ENCODE measurements around the gene OSBP2.

DNA sequence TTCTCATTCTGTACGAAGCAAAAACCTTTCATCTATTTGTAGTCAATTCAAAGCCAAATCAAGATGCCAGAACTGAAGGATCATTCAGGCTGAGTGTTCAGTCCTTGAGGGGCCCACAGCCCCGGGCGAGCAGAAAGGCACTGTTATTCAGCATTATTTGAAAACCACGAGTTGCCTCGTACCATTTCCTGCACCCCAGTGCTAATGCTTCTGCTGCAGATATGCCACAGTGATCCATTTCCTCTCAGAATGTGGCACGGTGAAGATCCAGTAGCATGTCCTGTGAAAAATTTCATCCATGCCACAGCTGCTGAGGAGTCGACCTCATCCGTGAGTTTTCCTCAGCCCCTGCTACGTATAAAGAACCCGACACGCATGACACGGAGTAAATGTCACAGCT lies 85.4 kb downstream of the OSBP2 start:
- no peak for TF ChIP-seq EZH2 (IDR thresholded peaks at IDR 0.05; ENCODE audit: low read depth, unreplicated experiment)
- TF ChIP-seq, protein P1, sequence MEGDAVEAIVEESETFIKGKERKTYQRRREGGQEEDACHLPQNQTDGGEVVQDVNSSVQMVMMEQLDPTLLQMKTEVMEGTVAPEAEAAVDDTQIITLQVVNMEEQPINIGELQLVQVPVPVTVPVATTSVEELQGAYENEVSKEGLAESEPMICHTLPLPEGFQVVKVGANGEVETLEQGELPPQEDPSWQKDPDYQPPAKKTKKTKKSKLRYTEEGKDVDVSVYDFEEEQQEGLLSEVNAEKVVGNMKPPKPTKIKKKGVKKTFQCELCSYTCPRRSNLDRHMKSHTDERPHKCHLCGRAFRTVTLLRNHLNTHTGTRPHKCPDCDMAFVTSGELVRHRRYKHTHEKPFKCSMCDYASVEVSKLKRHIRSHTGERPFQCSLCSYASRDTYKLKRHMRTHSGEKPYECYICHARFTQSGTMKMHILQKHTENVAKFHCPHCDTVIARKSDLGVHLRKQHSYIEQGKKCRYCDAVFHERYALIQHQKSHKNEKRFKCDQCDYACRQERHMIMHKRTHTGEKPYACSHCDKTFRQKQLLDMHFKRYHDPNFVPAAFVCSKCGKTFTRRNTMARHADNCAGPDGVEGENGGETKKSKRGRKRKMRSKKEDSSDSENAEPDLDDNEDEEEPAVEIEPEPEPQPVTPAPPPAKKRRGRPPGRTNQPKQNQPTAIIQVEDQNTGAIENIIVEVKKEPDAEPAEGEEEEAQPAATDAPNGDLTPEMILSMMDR (conservative IDR thresholded peaks at IDR 0.05; ENCODE audit: low read depth in 2 of 2): no peak
- TF ChIP-seq EZH2phosphoT487 (IDR thresholded peaks at IDR 0.05; ENCODE audit: unreplicated experiment): no peak
- TF ChIP-seq STAT1 (IDR thresholded peaks at IDR 0.05; ENCODE audit: unreplicated experiment): no peak
- no peak for TF ChIP-seq POLR2AphosphoS5 (IDR thresholded peaks at IDR 0.05; ENCODE audit: low read depth)
- TF ChIP-seq, protein P2, sequence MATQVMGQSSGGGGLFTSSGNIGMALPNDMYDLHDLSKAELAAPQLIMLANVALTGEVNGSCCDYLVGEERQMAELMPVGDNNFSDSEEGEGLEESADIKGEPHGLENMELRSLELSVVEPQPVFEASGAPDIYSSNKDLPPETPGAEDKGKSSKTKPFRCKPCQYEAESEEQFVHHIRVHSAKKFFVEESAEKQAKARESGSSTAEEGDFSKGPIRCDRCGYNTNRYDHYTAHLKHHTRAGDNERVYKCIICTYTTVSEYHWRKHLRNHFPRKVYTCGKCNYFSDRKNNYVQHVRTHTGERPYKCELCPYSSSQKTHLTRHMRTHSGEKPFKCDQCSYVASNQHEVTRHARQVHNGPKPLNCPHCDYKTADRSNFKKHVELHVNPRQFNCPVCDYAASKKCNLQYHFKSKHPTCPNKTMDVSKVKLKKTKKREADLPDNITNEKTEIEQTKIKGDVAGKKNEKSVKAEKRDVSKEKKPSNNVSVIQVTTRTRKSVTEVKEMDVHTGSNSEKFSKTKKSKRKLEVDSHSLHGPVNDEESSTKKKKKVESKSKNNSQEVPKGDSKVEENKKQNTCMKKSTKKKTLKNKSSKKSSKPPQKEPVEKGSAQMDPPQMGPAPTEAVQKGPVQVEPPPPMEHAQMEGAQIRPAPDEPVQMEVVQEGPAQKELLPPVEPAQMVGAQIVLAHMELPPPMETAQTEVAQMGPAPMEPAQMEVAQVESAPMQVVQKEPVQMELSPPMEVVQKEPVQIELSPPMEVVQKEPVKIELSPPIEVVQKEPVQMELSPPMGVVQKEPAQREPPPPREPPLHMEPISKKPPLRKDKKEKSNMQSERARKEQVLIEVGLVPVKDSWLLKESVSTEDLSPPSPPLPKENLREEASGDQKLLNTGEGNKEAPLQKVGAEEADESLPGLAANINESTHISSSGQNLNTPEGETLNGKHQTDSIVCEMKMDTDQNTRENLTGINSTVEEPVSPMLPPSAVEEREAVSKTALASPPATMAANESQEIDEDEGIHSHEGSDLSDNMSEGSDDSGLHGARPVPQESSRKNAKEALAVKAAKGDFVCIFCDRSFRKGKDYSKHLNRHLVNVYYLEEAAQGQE (IDR thresholded peaks at IDR 0.05; ENCODE audit: unreplicated experiment): no peak
